ENCODE results near the gene WASHC3. TPM values are rescaled to one million over a fixed set of nuclear protein-coding genes. Genes with fewer than 3 reads are reported as not detected.
"Not testable (repeated sequence)": the region's sequence is repeated elsewhere in the genome, so short reads cannot be mapped to it uniquely, and the experiment has no call there.

Gene WASHC3, protein sequence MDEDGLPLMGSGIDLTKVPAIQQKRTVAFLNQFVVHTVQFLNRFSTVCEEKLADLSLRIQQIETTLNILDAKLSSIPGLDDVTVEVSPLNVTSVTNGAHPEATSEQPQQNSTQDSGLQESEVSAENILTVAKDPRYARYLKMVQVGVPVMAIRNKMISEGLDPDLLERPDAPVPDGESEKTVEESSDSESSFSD
- 10 to 100 TPM; 18.8 to 24.9 (median 22.6) TPM for total RNA-seq

DNA sequence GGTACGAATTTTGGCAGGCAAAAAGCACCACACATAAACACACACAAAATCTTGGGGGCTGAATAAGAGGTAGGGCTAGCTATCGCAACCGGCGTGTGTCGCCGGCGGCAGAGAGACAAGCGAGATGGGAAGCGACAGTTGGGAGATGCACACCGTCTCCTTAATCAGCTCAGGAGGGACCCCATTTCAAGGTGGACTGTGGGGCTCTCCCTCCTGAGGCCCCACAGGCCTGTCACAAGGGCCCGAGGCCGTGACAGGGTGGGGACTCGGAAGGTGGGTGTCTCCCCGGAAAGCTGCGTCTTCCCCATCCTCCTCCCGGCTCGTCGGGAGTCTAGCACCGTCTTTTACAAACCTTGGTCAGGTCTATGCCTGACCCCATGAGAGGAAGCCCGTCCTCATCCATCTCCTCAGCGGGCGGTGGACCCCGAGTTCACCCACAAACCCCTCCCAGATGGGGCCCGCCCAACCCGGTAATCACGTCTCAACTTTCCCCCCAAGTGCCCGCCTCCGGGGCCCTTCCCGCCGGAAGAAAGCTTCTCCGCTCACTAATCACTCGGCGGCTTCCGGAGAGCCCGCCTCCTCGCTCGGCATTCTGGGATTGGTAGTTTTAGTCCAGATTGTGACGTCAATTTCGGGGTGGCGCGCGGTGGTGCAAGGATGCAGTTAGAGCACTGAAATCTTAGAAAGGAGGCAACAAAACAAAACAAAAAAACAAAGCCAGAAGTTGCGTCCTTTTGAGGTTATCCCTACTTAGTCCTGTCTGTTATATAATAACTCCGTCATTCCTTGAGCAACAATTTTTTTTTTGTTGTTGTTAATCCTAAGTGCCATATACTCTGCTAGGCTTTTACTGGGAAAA, at the start of gene WASHC3:
TSS of gene WASHC3 (minus strand) at position 432 of the 859 bp plus-strand sequence. CDS start at position 403, 29 bp downstream.
- H3K9me3 Mint-ChIP-seq, result no peaks in the 10 kb centered on the region
- ATAC-seq, result peak; percentile 92 to 95
- DNase-seq, result peak; percentile 91
- H3K4me1 Mint-ChIP-seq (ENCODE audit: low read depth), result peaks cover 43% of the 10 kb centered on the region
- no peaks in the 10 kb centered on the region for H3K27me3 Mint-ChIP-seq (ENCODE audit: low read depth)
- peaks cover 8% of the 10 kb centered on the region for H3K36me3 Mint-ChIP-seq (ENCODE audit: insufficient read depth)
- peak within 1 kb of the TSS; percentile 94 for H3K4me3 Mint-ChIP-seq

DNA sequence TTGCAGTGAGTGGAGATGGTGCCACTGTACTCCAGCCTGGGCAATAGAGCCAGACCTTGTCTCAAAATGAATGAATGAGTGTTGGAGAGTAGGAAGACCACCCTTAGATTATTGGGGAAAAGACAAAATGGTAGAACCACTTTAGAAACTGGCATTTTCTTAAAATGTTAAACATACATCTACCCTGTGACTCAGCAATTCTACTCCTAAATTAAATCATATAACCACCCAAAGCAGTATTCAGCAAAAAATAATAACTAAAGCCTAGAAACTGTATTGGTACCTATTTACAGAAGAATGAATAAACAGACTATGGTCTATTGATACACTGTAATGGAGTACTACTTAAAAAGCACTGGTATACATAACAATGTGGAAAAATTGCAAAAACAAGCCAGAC, 49.0 kb upstream of the WASHC3 start:
- DNase-seq (no peak), ATAC-seq (no peak)
- H3K9me3 Mint-ChIP-seq, result no peaks in the 10 kb centered on the region
- no peak overlapping the region for H3K4me3 Mint-ChIP-seq
- peaks cover 55% of the 10 kb centered on the region for H3K36me3 Mint-ChIP-seq (ENCODE audit: insufficient read depth)
- H3K27me3 Mint-ChIP-seq (ENCODE audit: low read depth), result no peaks in the 10 kb centered on the region
- peaks cover 5% of the 10 kb centered on the region for H3K4me1 Mint-ChIP-seq (ENCODE audit: low read depth)

DNA sequence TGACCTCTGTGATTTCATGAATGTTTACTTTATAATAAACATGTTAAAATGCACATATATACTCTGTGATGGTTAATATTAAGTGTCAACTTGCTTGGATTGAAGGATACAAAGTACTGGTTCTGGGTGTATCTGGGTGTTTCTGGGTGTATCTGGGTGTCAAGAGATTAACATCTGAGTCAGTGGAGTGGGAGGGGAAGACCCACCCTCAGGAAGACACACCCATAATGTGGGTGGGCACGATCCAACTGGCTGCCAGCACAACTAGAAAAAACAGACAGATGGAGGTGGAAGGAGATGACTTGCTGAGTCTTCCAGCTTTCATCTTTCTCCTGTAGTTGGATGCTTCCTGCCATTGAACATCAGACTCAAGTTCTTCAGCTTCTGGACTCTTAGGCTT, 46.2 kb upstream of the WASHC3 start:
- H3K9me3 Mint-ChIP-seq, result no peaks in the 10 kb centered on the region
- H3K27me3 Mint-ChIP-seq (ENCODE audit: low read depth), result no peaks in the 10 kb centered on the region
- peaks cover 61% of the 10 kb centered on the region for H3K36me3 Mint-ChIP-seq (ENCODE audit: insufficient read depth)
- ATAC-seq (no peak), DNase-seq (no peak)
- peaks cover 5% of the 10 kb centered on the region for H3K4me1 Mint-ChIP-seq (ENCODE audit: low read depth)
- H3K4me3 Mint-ChIP-seq, result no peak overlapping the region

DNA sequence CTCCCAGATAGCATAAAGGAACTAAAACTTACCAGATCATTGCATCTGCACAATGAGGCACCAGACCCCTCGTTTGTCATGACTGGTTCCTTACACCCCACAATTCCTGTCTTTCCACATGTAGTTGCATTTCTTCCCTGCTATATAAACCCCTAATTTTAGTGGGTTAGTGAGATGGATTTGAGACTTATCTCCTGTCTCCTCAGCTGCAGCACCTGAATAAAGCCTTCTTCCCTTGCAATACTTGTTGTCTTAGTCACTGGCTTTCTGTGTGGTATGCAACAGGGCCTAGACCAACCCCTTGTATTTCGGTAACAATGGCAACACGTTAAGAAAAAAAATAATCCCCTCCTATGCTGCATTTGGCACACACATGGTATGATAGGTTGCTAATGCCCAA, 45.1 kb upstream of the WASHC3 start:
- Mint-ChIP-seq H3K9me3 (no peaks in the 10 kb centered on the region), H3K4me1 (ENCODE audit: low read depth) (peaks cover 5% of the 10 kb centered on the region), H3K27me3 (ENCODE audit: low read depth) (no peaks in the 10 kb centered on the region), H3K36me3 (ENCODE audit: insufficient read depth) (peaks cover 63% of the 10 kb centered on the region), H3K4me3 (no peak overlapping the region)
- ATAC-seq (no peak), DNase-seq (no peak)

DNA sequence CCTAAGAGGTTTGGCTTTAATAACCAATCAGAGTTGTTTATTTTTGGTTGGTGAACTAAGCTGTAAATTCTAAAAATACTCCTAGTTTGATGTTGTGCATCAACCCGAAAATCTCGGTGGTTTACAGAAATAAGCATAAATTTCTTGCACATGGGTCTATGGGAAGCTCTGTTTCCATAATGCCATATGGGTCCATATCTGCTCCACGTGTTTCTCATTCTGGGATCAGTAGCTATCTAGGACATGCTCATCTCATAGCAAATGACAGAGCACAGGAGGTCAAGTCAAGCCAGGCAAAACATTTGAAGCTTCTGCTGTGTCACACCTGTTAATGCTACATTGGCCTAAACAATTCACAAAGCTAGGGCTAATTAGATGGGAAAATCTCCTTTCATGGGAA, 35.1 kb upstream of the WASHC3 start:
- Mint-ChIP-seq H3K9me3 (no peaks in the 10 kb centered on the region), H3K36me3 (ENCODE audit: insufficient read depth) (peaks cover 25% of the 10 kb centered on the region), H3K4me1 (ENCODE audit: low read depth) (no peaks in the 10 kb centered on the region), H3K27me3 (ENCODE audit: low read depth) (no peaks in the 10 kb centered on the region), H3K4me3 (no peak overlapping the region)
- DNase-seq (no peak), ATAC-seq (no peak)

DNA sequence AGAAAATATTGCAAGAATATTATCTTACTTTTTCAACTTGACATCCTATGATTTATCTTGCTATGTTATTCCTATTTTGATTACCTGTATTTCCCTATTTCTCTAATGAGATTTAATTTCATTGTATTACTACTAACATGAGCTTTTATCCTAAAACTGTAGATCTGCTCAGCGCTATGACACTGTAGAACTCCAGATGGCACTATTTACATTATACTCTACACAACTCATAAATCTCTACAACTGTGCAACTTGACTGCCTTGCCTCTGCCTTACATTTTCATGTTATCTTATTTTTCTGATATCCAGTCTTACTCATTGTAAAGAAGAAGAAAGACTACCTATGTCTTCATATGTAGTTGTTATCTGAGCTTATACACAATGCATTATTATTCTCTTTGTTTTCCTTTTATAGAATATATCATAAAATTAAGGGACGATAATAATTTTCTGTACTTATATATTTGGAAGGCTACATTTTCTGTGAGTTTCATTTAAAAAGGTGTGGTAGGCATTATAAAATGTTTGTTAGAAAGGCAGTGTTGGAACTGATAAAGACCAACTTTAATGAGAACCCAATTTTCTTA, 34.0 kb upstream of the WASHC3 start:
- Mint-ChIP-seq H3K36me3 (ENCODE audit: insufficient read depth) (peaks cover 25% of the 10 kb centered on the region), H3K27me3 (ENCODE audit: low read depth) (no peaks in the 10 kb centered on the region), H3K4me1 (ENCODE audit: low read depth) (no peaks in the 10 kb centered on the region), H3K4me3 (no peak overlapping the region), H3K9me3 (no peaks in the 10 kb centered on the region)
- no peak for ATAC-seq
- DNase-seq, result no peak

DNA sequence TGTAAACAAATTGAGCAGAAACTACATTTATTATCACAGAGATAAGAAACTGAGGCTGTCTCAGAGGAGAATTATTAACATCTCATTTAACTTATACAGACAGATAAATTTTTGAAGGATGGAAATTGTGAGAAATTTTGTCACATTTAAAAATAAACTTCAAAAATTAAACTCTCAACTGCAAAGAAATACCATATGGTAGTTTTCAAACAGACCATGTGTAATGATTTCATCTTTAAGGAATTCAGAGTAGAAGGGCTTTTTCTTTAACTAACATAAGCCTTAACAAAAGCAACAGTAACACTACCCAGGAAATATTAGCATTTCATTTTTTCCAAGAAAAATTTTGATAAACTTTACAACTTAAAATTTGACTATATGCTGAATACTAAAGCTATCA, 31.5 kb upstream of the WASHC3 start:
- peaks cover 19% of the 10 kb centered on the region for H3K36me3 Mint-ChIP-seq (ENCODE audit: insufficient read depth)
- no peak for DNase-seq
- no peak overlapping the region for H3K4me3 Mint-ChIP-seq

DNA sequence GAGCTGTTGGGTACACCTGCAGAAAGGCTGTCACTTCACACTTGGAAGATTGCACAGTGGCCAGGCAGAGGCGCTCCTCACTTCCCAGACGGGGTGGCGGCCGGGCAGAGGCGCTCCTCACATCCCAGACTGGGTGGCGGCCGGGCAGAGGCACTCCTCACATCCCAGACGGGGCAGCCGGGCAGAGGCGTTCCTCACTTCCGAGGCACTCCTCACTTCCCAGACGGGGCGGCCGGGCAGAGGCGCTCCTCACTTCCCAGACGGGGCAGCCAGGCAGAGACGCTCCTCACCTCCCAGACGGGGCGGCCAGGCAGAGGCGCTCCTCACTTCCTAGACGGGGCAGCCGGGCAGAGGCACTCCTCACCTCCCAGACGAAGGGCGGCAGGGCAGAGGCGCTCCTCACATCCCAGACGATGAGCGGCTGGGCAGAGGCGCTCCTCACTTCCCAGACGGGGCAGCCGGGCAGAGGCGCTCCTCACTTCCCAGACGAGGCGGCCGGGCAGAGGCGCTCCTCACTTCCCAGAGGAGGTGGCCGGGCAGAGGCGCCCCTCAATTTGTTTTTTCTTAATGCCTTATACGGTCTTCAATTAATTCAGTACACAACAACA, 27.5 kb upstream of the WASHC3 start:
- not testable (repeated sequence) for H3K27me3 Mint-ChIP-seq (ENCODE audit: low read depth); DNase-seq; ATAC-seq; H3K4me3 Mint-ChIP-seq; H3K4me1 Mint-ChIP-seq (ENCODE audit: low read depth); H3K9me3 Mint-ChIP-seq
- peaks cover 22% of the 10 kb centered on the region for H3K36me3 Mint-ChIP-seq (ENCODE audit: insufficient read depth)

More for the DNA sequence above, 31.5 kb upstream of the WASHC3 start:
- H3K4me1 Mint-ChIP-seq (ENCODE audit: low read depth), result no peaks in the 10 kb centered on the region
- H3K9me3 Mint-ChIP-seq, result no peaks in the 10 kb centered on the region
- no peaks in the 10 kb centered on the region for H3K27me3 Mint-ChIP-seq (ENCODE audit: low read depth)
- no peak for ATAC-seq

DNA sequence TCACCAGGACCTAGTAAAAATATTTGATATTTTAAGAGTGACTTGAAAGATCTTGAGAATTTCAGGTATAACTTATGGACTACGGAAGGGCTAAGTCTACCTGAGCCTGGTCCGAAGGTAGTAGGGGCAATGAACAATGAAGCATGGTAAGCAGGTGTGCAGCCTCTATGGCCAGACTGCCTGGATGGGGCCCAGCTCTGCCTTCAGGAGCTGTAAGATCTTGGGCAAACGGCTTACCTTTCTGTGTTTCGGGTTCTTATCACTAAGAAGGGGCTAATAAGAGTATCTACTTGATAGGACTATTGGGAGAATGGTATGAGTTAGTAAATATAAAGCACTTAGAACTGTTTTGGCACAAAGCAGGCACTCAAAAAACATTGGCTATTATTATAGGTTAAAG, 19.1 kb upstream of the WASHC3 start:
- Mint-ChIP-seq H3K9me3 (no peaks in the 10 kb centered on the region), H3K4me3 (no peak overlapping the region), H3K4me1 (ENCODE audit: low read depth) (no peaks in the 10 kb centered on the region), H3K36me3 (ENCODE audit: insufficient read depth) (peaks cover 50% of the 10 kb centered on the region), H3K27me3 (ENCODE audit: low read depth) (no peaks in the 10 kb centered on the region)
- ATAC-seq (no peak), DNase-seq (no peak)

DNA sequence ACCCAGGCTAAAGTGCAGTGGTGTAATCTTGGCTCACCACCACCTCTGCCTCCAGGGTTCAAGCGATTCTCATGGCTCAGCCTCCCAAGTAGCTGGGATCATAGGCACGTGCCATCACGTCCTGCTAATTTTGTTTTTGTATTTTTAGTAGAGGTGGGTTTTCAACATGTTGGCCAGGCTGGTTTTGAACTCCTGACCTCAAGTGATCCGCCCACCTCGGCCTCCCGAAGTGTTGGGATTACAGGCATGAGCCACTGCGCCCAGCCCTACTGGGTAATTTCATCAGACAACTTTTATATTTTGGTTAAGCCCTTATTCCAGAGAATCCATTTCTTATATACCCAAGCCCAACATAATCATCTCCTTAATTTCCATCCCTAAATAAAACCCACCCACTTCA, 10.3 kb upstream of the WASHC3 start:
- not testable (repeated sequence) for H3K4me3 Mint-ChIP-seq; H3K27me3 Mint-ChIP-seq (ENCODE audit: low read depth); H3K4me1 Mint-ChIP-seq (ENCODE audit: low read depth); DNase-seq; ATAC-seq; H3K9me3 Mint-ChIP-seq; H3K36me3 Mint-ChIP-seq (ENCODE audit: insufficient read depth)

DNA sequence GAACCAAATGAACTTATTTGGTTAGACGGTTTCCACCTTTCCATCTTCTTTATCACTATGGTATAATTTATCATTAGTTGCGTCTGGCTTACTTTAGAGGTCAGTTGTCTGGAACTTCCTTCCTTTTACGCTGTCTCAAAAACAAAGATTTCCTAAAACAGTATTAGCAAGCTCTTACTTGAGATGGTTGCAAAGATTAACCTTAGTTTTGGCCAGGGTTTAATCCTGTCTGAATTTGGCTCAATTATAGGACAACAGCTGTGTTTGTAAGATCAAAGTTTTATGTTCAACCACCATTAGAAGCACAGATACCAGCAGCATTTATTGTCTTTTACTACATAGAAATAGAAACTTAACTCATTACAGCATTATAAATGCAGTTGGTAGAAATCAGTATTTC, 7.9 kb upstream of the WASHC3 start:
- H3K27me3 Mint-ChIP-seq (ENCODE audit: low read depth), result no peaks in the 10 kb centered on the region
- ATAC-seq, result no peak
- no peak for DNase-seq
- H3K9me3 Mint-ChIP-seq, result no peaks in the 10 kb centered on the region
- no peaks in the 10 kb centered on the region for H3K4me1 Mint-ChIP-seq (ENCODE audit: low read depth)
- H3K4me3 Mint-ChIP-seq, result no peak overlapping the region
- no peaks in the 10 kb centered on the region for H3K36me3 Mint-ChIP-seq (ENCODE audit: insufficient read depth)

DNA sequence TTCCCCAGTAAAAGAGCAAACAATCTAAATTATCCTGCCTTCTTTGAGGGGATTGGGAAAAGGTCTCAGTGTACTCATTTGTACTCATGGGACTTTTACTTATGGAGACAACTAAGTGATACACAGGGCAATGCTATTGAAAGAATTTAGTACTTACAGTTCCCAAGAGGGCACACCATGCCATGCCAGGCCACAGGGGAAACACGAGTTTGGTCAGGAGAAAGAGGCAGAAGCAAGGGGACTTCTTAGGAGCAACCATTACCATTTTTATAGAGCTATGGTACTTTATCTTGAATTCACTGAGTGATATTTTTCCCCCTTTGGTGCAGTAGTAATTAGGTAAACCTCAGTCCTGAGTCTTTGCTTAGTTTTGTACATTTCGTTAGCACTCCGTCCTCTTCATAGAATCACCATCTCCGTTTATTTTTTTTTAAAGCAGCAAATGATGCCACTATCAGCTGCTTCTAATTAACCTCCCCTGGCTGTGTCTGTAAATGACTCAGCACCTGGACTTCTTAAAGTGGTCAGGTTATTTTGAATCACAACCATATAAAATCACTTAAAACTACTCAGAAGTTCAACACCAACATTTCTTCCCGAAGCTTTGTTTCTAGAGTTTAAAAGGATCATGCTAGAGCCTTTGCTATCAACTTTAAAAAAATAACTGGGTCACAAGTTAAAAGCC, 5.9 kb upstream of the WASHC3 start:
- ATAC-seq (no peak), DNase-seq (no peak)
- Mint-ChIP-seq H3K36me3 (ENCODE audit: insufficient read depth) (no peaks in the 10 kb centered on the region), H3K4me1 (ENCODE audit: low read depth) (no peaks in the 10 kb centered on the region), H3K9me3 (no peaks in the 10 kb centered on the region), H3K27me3 (ENCODE audit: low read depth) (no peaks in the 10 kb centered on the region), H3K4me3 (no peak overlapping the region)

DNA sequence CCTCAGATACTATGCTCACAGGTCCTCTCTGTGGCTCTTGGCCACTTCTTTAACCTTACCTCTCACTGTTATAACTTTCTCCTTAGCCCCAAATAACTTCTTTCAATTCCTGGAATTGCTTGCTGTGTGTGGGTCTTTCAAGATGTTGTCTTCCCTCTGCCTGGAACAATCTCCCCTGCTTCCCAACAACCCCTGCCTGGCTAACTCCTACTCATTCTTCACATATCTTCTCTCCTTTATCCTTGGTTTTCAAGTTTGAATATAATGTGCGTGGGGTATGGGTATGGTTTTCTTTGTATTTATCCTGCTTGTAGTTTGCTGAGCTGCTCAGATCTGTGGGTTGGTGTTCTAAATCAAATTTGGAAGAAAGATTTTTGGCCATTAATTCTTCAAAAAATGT, 2.7 kb upstream of the WASHC3 start:
- H3K36me3 Mint-ChIP-seq (ENCODE audit: insufficient read depth), result no peaks in the 10 kb centered on the region
- H3K4me1 Mint-ChIP-seq (ENCODE audit: low read depth), result peaks cover 22% of the 10 kb centered on the region
- H3K4me3 Mint-ChIP-seq, result no peak overlapping the region
- no peaks in the 10 kb centered on the region for H3K27me3 Mint-ChIP-seq (ENCODE audit: low read depth)
- DNase-seq (no peak), ATAC-seq (no peak)
- H3K9me3 Mint-ChIP-seq, result no peaks in the 10 kb centered on the region

DNA sequence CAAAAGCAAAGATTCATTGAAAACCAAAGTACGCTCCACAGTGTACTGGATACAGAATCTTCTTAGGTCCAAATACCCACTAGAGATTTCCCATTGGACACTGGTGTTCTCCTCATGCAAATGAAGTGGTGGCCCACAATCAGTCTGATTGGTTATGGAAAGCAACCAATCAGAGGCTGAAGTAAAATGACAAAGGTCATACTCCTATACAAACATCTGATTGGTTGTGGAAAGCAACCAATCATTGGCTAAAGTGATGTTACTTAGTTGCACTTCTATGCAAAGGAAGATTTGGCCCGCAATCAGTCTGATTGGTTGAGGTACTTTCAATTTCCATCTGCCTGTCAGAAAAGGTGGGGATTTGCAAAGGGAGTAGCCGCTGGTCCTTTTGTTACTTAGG, 1.3 kb upstream of the WASHC3 start:
- Mint-ChIP-seq H3K27me3 (ENCODE audit: low read depth) (no peaks in the 10 kb centered on the region), H3K9me3 (no peaks in the 10 kb centered on the region), H3K36me3 (ENCODE audit: insufficient read depth) (no peaks in the 10 kb centered on the region), H3K4me3 (no peak overlapping the region), H3K4me1 (ENCODE audit: low read depth) (peaks cover 33% of the 10 kb centered on the region)
- no peak for ATAC-seq
- no peak for DNase-seq
